WTC11 (cell line): ENCODE data around the gene LIN7C. TPM values are rescaled to one million over a fixed set of nuclear protein-coding genes. Genes with fewer than 3 reads are reported as not detected.

Experiments used
- ATAC-seq: fragments of 200-7000 bp; cut with Tn5 transposase; 2 replicates; pipeline ENCODE4 v1.10.0; 2021; ENCODE audit warnings: mild to moderate bottlenecking, moderate library complexity
- CTCF ChIA-PET: fragments of 300-600 bp; sonication (Branson Sonifier 250); formaldehyde crosslinking; loops from one replicate; lab custom pipeline; 2021; ENCODE audit warnings: antibody characterized with exemption; lab: Charles Lee
- POLR2A ChIA-PET: fragments of 350-600 bp; sonication (Branson Sonifier 250); formaldehyde crosslinking; loops from one replicate; lab custom pipeline; 2021; ENCODE audit warnings: antibody characterized with exemption; lab: Charles Lee
- DNase-seq: peaks from one replicate; pipeline ENCODE4 v3.0.0; 2021; ENCODE audit warnings: low spot score
- H3K27ac Mint-ChIP-seq: 2 replicates; pipeline ENCODE4 v1.8.0; 2021; ENCODE audit warnings: mixed read lengths
- H3K27me3 Mint-ChIP-seq: 2 replicates; pipeline ENCODE4 v1.8.0; 2021; ENCODE audit warnings: low read depth, mild to moderate bottlenecking, moderate library complexity, mixed read lengths
- H3K36me3 Mint-ChIP-seq: 2 replicates; pipeline ENCODE4 v1.8.0; 2021; ENCODE audit warnings: mixed read lengths
- H3K4me1 Mint-ChIP-seq: 2 replicates; pipeline ENCODE4 v1.8.0; 2022; ENCODE audit warnings: mixed read lengths
- H3K4me3 Mint-ChIP-seq: 2 replicates; pipeline ENCODE4 v1.8.0; 2021; ENCODE audit warnings: mild to moderate bottlenecking, moderate library complexity, mixed read lengths
- H3K9me3 Mint-ChIP-seq: 2 replicates; pipeline ENCODE4 v1.8.0; 2021; ENCODE audit warnings: mixed read lengths
- ATF6 ChIP-seq: sonication (generic); formaldehyde crosslinking; IDR thresholded peaks from 2 replicates; pipeline ENCODE4 v1.8.1; 2023; ENCODE audit warnings: mild to moderate bottlenecking, missing genetic modification reagents
- CTCF ChIP-seq: fragments of 200-600 bp; IDR thresholded peaks from 2 replicates; pipeline ENCODE4 v1.8.0; 2022; ENCODE audit warnings: antibody characterized with exemption
- EMX1 ChIP-seq: fragments of 250-450 bp; sonication (Bioruptor Pico); IDR thresholded peaks from 2 replicates; pipeline ENCODE4 v1.8.0; 2021; ENCODE audit warnings: mild to moderate bottlenecking
- ESRRA ChIP-seq: sonication (generic); formaldehyde crosslinking; IDR thresholded peaks from 2 replicates; pipeline ENCODE4 v1.8.1; 2022; ENCODE audit warnings: mild to moderate bottlenecking, missing genetic modification reagents, borderline replicate concordance
- GRHL2 ChIP-seq: fragments of 250-450 bp; sonication (Bioruptor Pico); IDR thresholded peaks from 2 replicates; pipeline ENCODE4 v1.8.0; 2022; ENCODE audit warnings: mild to moderate bottlenecking, moderate library complexity; ENCODE audit not compliant: insufficient replicate concordance, severe bottlenecking
- JAZF1 ChIP-seq: fragments of 250-450 bp; sonication (Bioruptor Pico); IDR thresholded peaks from 2 replicates; pipeline ENCODE4 v1.9.0; 2021; ENCODE audit warnings: moderate library complexity, mild to moderate bottlenecking, inconsistent platforms
- MXD4 ChIP-seq: fragments of 250-450 bp; sonication (Bioruptor Pico); IDR thresholded peaks from 2 replicates; pipeline ENCODE4 v1.8.0; 2021; ENCODE audit warnings: mild to moderate bottlenecking, moderate library complexity, borderline replicate concordance
- NR1H2 ChIP-seq: sonication (generic); formaldehyde crosslinking; IDR thresholded peaks from 2 replicates; pipeline ENCODE4 v1.9.0; 2021; ENCODE audit warnings: mild to moderate bottlenecking, moderate library complexity, missing genetic modification reagents
- OVOL2 ChIP-seq: fragments of 250-450 bp; sonication (Bioruptor Pico); IDR thresholded peaks from 2 replicates; pipeline ENCODE4 v1.9.0; 2021; ENCODE audit warnings: mild to moderate bottlenecking, borderline replicate concordance
- PRDM15 ChIP-seq: sonication (generic); formaldehyde crosslinking; IDR thresholded peaks from 2 replicates; pipeline ENCODE4 v1.8.0; 2022; ENCODE audit warnings: missing genetic modification reagents
- PRRX2 ChIP-seq: fragments of 250-450 bp; sonication (Bioruptor Pico); IDR thresholded peaks from 2 replicates; pipeline ENCODE4 v1.8.0; 2021; ENCODE audit warnings: mild to moderate bottlenecking
- STAT6 ChIP-seq: sonication (generic); formaldehyde crosslinking; conservative IDR thresholded peaks from 2 replicates; pipeline ENCODE4 v1.8.1; 2023; ENCODE audit warnings: mild to moderate bottlenecking, low read depth, missing genetic modification reagents, moderate library complexity
- TCF7 ChIP-seq: sonication (generic); formaldehyde crosslinking; IDR thresholded peaks from 2 replicates; pipeline ENCODE4 v1.8.0; 2022; ENCODE audit warnings: mild to moderate bottlenecking, low read depth, missing genetic modification reagents, moderate library complexity
- USF1 ChIP-seq: sonication (generic); formaldehyde crosslinking; IDR thresholded peaks from 2 replicates; pipeline ENCODE4 v1.8.0; 2022; ENCODE audit warnings: mild to moderate bottlenecking, missing genetic modification reagents
- USF2 ChIP-seq: sonication (generic); formaldehyde crosslinking; IDR thresholded peaks from 2 replicates; pipeline ENCODE4 v1.8.1; 2023; ENCODE audit warnings: mild to moderate bottlenecking, missing genetic modification reagents, moderate library complexity
- ZNF416 ChIP-seq: fragments of 250-450 bp; sonication (Bioruptor Pico); IDR thresholded peaks from 2 replicates; pipeline ENCODE4 v1.9.0; 2021; ENCODE audit warnings: mild to moderate bottlenecking, inconsistent platforms
- ZNF532 ChIP-seq: fragments of 250-450 bp; sonication (Bioruptor Pico); IDR thresholded peaks from 2 replicates; pipeline ENCODE4 v1.9.0; 2021; ENCODE audit warnings: mild to moderate bottlenecking, borderline replicate concordance
- total RNA-seq: library from RNA; stranded (reverse); gene quantifications from 3 replicates; pipeline ENCODE4 v1.2.3, GENCODE V29; 2021

The LIN7C gene
- total RNA-seq, 1 experiment from 2014 or later = 39.4 TPM

GRCh38 chr11:27467181-27467913 lies 39.2 kb downstream of the LIN7C start (continued):
- TF ChIP-seq ZNF532 (no peak), TCF7 (CRISPR knock-in tag) (no peak), STAT6 (CRISPR knock-in tag) (no peak), ZNF416 (no peak), GRHL2 (CRISPR knock-in tag) (no peak), JAZF1 (CRISPR knock-in tag) (no peak), USF1 (CRISPR knock-in tag) (no peak), MXD4 (CRISPR knock-in tag) (no peak)

GRCh38 chr11:27466363-27466762 lies 40.2 kb downstream of the LIN7C start:
- ChIA-PET CTCF (no interaction called here), POLR2A (no interaction called here)
- ATAC-seq (no peak), DNase-seq (no peak)
- H3K9me3 Mint-ChIP-seq = no peaks in the 10 kb centered on the region
- no peaks in the 10 kb centered on the region for H3K27me3 Mint-ChIP-seq
- H3K27ac Mint-ChIP-seq = peak overlapping the region; percentile 57; the same call in 1 of the 2 replicates
- H3K4me1 Mint-ChIP-seq = peaks cover 78% of the 10 kb centered on the region
- H3K36me3 Mint-ChIP-seq = peaks cover 8% of the 10 kb centered on the region
- no peak overlapping the region for H3K4me3 Mint-ChIP-seq
- TF ChIP-seq ATF6 (CRISPR knock-in tag) = no peak
- TF ChIP-seq ESRRA (CRISPR knock-in tag) = no peak
- TF ChIP-seq PRDM15 (CRISPR knock-in tag) = no peak
- TF ChIP-seq OVOL2 = no peak
- no peak for TF ChIP-seq USF2 (CRISPR knock-in tag)
- no peak for TF ChIP-seq PRRX2 (CRISPR knock-in tag)
- no peak for TF ChIP-seq CTCF
- no peak for TF ChIP-seq NR1H2 (CRISPR knock-in tag)
- no peak for TF ChIP-seq EMX1
